Measurements from ENCODE around the gene ZNF483.

GRCh38 chr9:111525056-111525977, at the start of gene ZNF483:
- TF ChIP-seq GATA3 (IDR thresholded peaks at IDR 0.05; ENCODE audit: low read depth, low read length): no peak
- no peak for TF ChIP-seq GATA2 (IDR thresholded peaks at IDR 0.05; ENCODE audit: low read depth, low read length)
